K562 (cell line): ENCODE measurements around the gene MED15. TPM values are rescaled to one million over a fixed set of nuclear protein-coding genes. Genes with fewer than 3 reads are reported as not detected.

Source experiments
- ATAC-seq: fragments of 200-7000 bp; cut with Tn5 transposase; 3 replicates; pipeline ENCODE4 v1.9.1; 2020; ENCODE audit warnings: moderate library complexity
- BruUV-seq: library from RNA; stranded (reverse); fragments of 400-500 nt; replicated peaks from 2 replicates; lab custom pipeline; 2021; lab: Mats Ljungman, UMichigan
- CTCF ChIA-PET: fragments of 300-600 bp; formaldehyde crosslinking; extraction: SDS; loops from one replicate; lab custom pipeline; 2021; ENCODE audit warnings: low intra/inter-chr PET ratio; lab: Yijun Ruan, JAX
- POLR2A ChIA-PET: fragments of 300-600, 350-650 bp; sonication (Branson Sonifier 250); formaldehyde crosslinking; extraction: SDS; loops from one replicate; lab custom pipeline; 2021; ENCODE audit warnings: antibody characterized with exemption, inconsistent platforms; lab: Yijun Ruan, JAX
- DNase-seq, 4 experiments: peaks; one replicate each; pipeline versions ENCODE4 v3.0.0 to v3.0.0-alpha.2; 2011 to 2018; ENCODE audit warnings: low spot score in 3 of 4, mixed read lengths in 3 of 4; ENCODE audit errors: extremely low read depth in 1 of 4
- FAIRE-seq: peaks from 2 replicates; lab custom pipeline; 2011; peaks lifted over from hg19 to GRCh38; lab: Jason Lieb, UNC
- H2AFZ ChIP-seq: 2 replicates; pipeline ENCODE4 v1.6.0; 2011; ENCODE audit warnings: low read depth, low read length, control low read depth, inconsistent platforms
- H3K27ac ChIP-seq: fragments of 200-600 bp; 3 replicates; pipeline ENCODE4 v1.8.0; 2011; ENCODE audit warnings: low read depth, mild to moderate bottlenecking, control low read depth, inconsistent platforms, low read length, moderate library complexity, mixed read lengths; ENCODE audit errors: extremely low read depth
- H3K27me3 ChIP-seq, 2 experiments: fragments of 300-600 bp in 1 of 2; 2 replicates in 1 of 2; 3 replicates in 1 of 2; pipeline versions ENCODE4 v1.6.0 to v1.8.0; 2011; ENCODE audit warnings: inconsistent platforms in 2 of 2, low read length in 2 of 2, mild to moderate bottlenecking in 1 of 2, mixed read lengths in 1 of 2, moderate library complexity in 1 of 2; ENCODE audit not compliant: control insufficient read depth in 2 of 2, insufficient read depth in 2 of 2
- H3K36me3 ChIP-seq: fragments of 300-600 bp; 3 replicates; pipeline ENCODE4 v1.8.0; 2011; ENCODE audit warnings: mild to moderate bottlenecking, low read length, inconsistent platforms; ENCODE audit not compliant: control insufficient read depth, insufficient read depth
- H3K4me1 ChIP-seq, 2 experiments: fragments of 200-600 bp in 1 of 2; replicated peaks in 1 of 2; 2 replicates in 1 of 2; 3 replicates in 1 of 2; pipeline versions ENCODE4 v1.5.1 to v1.8.0; 2011; ENCODE audit warnings: inconsistent platforms in 2 of 2, low read length in 2 of 2, mild to moderate bottlenecking in 1 of 2, mixed read lengths in 1 of 2, moderate library complexity in 1 of 2; ENCODE audit not compliant: control insufficient read depth in 2 of 2, insufficient read depth in 2 of 2
- H3K4me2 ChIP-seq: 2 replicates; pipeline ENCODE4 v1.6.1; 2011; ENCODE audit warnings: low read length, control low read depth, inconsistent platforms, mixed read lengths; ENCODE audit not compliant: insufficient read depth
- H3K4me3 ChIP-seq: fragments of 200-600 bp; sonication (generic), shearing (Covaris generic); 2 replicates; pipeline ENCODE4 v1.5.1; 2016; ENCODE audit warnings: control low read depth, inconsistent platforms
- H3K79me2 ChIP-seq: fragments of 200-600 bp; 3 replicates; pipeline ENCODE4 v1.8.0; 2011; ENCODE audit warnings: low read length, inconsistent platforms; ENCODE audit not compliant: control insufficient read depth, insufficient read depth
- H3K9ac ChIP-seq, 2 experiments: 2 replicates each; pipeline versions ENCODE4 v1.6.0 to v1.6.1; 2011; ENCODE audit warnings: low read depth in 2 of 2, low read length in 2 of 2, control low read depth in 1 of 2, inconsistent platforms in 1 of 2, mild to moderate bottlenecking in 1 of 2, mixed read lengths in 1 of 2; ENCODE audit not compliant: insufficient read depth in 1 of 2
- H3K9me1 ChIP-seq: one replicate; pipeline ENCODE4 v1.6.0; 2011; ENCODE audit warnings: inconsistent platforms, mild to moderate bottlenecking, low read length, moderate library complexity; ENCODE audit not compliant: control insufficient read depth, insufficient read depth
- H3K9me3 ChIP-seq: replicated peaks from 2 replicates; pipeline ENCODE4 v1.5.1; 2011; ENCODE audit warnings: low read depth, low read length, inconsistent platforms; ENCODE audit not compliant: control insufficient read depth, insufficient read depth
- H4K20me1 ChIP-seq: replicated peaks from 2 replicates; pipeline ENCODE4 v1.6.1; 2011; ENCODE audit warnings: low read length, inconsistent platforms, mixed read lengths; ENCODE audit not compliant: control insufficient read depth, insufficient read depth
- CBX8 ChIP-seq: fragments of 200-600 bp; sonication (generic); IDR thresholded peaks from 2 replicates; pipeline ENCODE4 v1.6.1; 2012; ENCODE audit warnings: borderline replicate concordance, mixed run types, low read depth, mild to moderate bottlenecking, moderate library complexity, mixed read lengths, low read length, control low read depth, inconsistent platforms; ENCODE audit not compliant: poor library complexity, severe bottlenecking; ENCODE audit errors: extremely low read depth
- CREB1 ChIP-seq, 2 experiments: sonication (generic) in 1 of 2; formaldehyde crosslinking in 1 of 2; IDR thresholded peaks; 2 replicates each; pipeline versions ENCODE4 v1.6.1 to v1.8.0; 2012 to 2022; ENCODE audit warnings: inconsistent platforms in 1 of 2, mild to moderate bottlenecking in 1 of 2, missing genetic modification reagents in 1 of 2, moderate library complexity in 1 of 2
- CREB5 ChIP-seq: fragments of 250-450 bp; sonication (Bioruptor Pico); IDR thresholded peaks from 2 replicates; pipeline ENCODE4 v1.5.0; 2020; ENCODE audit warnings: mild to moderate bottlenecking
- DNMT1 ChIP-seq: fragments of 450-650 bp; IDR thresholded peaks from 2 replicates; pipeline ENCODE4 v1.6.1; 2016; ENCODE audit warnings: antibody characterized with exemption, mild to moderate bottlenecking
- HIVEP1 ChIP-seq: fragments of 250-450 bp; sonication (Bioruptor Pico); IDR thresholded peaks from 2 replicates; pipeline ENCODE4 v1.4.0; 2020; ENCODE audit warnings: mild to moderate bottlenecking
- MNT ChIP-seq, 2 experiments: fragments of 450-650 bp; conservative IDR thresholded peaks; 2 replicates each; pipeline ENCODE4 v1.6.1; 2017; ENCODE audit warnings: mild to moderate bottlenecking in 2 of 2, moderate library complexity in 2 of 2
- ZNF146 ChIP-seq: IDR thresholded peaks from one replicate; pipeline ENCODE4 v1.6.1; 2018; ENCODE audit warnings: missing compliant biosample characterization; ENCODE audit not compliant: unreplicated experiment
- ZNF316 ChIP-seq: fragments of 450-650 bp; IDR thresholded peaks from 2 replicates; pipeline ENCODE4 v1.6.1; 2016
- WGBS: fragments of 100-300 bp; shearing (Covaris generic); methylation state at CpG from one replicate; pipeline ENCODE4 v1.1.6; 2016; ENCODE audit warnings: low coverage, mixed read lengths; ENCODE audit not compliant: insufficient coverage; ENCODE audit errors: missing lambda C conversion rate; 5-methylcytosine and 5-hydroxymethylcytosine counted together
- in situ Hi-C: fragments of 300-500 bp; cut with MboI; formaldehyde crosslinking; loops from 4 replicates; pipeline ENCODE4 v1.15.0; 2018; ENCODE audit warnings: inconsistent platforms, mixed read lengths
- intact Hi-C: fragments of 100-400 bp; cut with micrococcal nuclease; formaldehyde crosslinking; loops from 2 replicates; pipeline ENCODE4 v1.14.2; 2022
- polyA plus RNA-seq, 8 experiments: library from polyadenylated mRNA; depleted of rRNA in 4 of 8; stranded (reverse) in 5 of 8; unstranded in 3 of 8; fragments of >200 nt; fragmentation: Nextera tagmentation in 2 of 8; fragmentation: Illumina TruSeq in 1 of 8; extraction: Ambion mirVana in 2 of 8; extraction: Trizol in 1 of 8; gene quantifications; 2 replicates each; pipeline versions ENCODE4 v1.2.1 to v1.2.3, GENCODE V29; 2011 to 2014; ENCODE audit warnings: inconsistent platforms in 1 of 8, missing spikeins in 1 of 8
- total RNA-seq, 7 experiments: library from RNA; depleted of rRNA in 6 of 7; stranded (reverse); fragments of >200 nt in 6 of 7; fragmentation: Illumina TruSeq in 2 of 7; extraction: Trizol in 2 of 7; gene quantifications; 2 replicates each; pipeline versions ENCODE4 v1.2.1 to v1.2.3, GENCODE V29; 2011 to 2021; ENCODE audit warnings: low replicate concordance in 1 of 7
- TF ChIP-seq, protein P1 (sequence below): sonication (generic); formaldehyde crosslinking; IDR thresholded peaks from 2 replicates; pipeline ENCODE4 v1.8.1; 2023; ENCODE audit warnings: mild to moderate bottlenecking, missing genetic modification reagents
- TF ChIP-seq, protein P2 (sequence below): sonication (generic); formaldehyde crosslinking; IDR thresholded peaks from 2 replicates; pipeline ENCODE4 v1.4.0; 2020; ENCODE audit warnings: mild to moderate bottlenecking, missing genetic modification reagents
- TF ChIP-seq, protein P3 (sequence below): fragments of 450-650 bp; conservative IDR thresholded peaks from 2 replicates; pipeline ENCODE4 v1.6.1; 2016; ENCODE audit warnings: missing genetic modification characterization, low read depth, mild to moderate bottlenecking, missing compliant biosample characterization, moderate library complexity

The MED15 gene
- total and polyA plus RNA-seq, 9 of the 15 experiments (the other 6 are each of a cell fraction or from before 2014, with no cell fraction given) = 4.0 to 271 (median 60.1) TPM

- Histone ChIP-seq H3K9ac (peak overlapping the region in 1 of 2 experiments; percentile 49; a peak in 2 of 4 replicates), H3K79me2 (peaks cover 64% of the 10 kb centered on the region), H3K36me3 (peaks cover 77% of the 10 kb centered on the region), H4K20me1 (peaks cover 59% of the 10 kb centered on the region), H3K4me1 (peaks cover 34 to 38% of the 10 kb centered on the region in 2 experiments), H3K9me1 (peaks cover 22% of the 10 kb centered on the region), H3K4me3 (no peak overlapping the region), H3K4me2 (no peak overlapping the region), H3K27me3 (no peaks in the 10 kb centered on the region), H2AFZ (no peak overlapping the region), H3K9me3 (no peaks in the 10 kb centered on the region), H3K27ac (0 out of 3 replicates have a peak overlapping the region, but pooled peaks have one; percentile 1)
- POLR2A ChIA-PET = interaction anchor here (0.6 to 68.9 kb wide), 5 partner anchors 8 to 126 kb away, joined by 3 to 1693 read pairs (median 10); partner anchors contain the start of gene MED15
- ATAC-seq = peak; percentile 8; the same call in 1 of the 3 replicates
- 64% methylated on average over 7 of the region's 7 CpGs for WGBS
- peak in 2 of 4 experiments; percentile 49 to 72 for DNase-seq
- CTCF ChIA-PET = interaction anchor here (0.6 kb wide), 1 partner anchor 1372 kb away, joined by 3 read pairs; no protein-coding TSS in a partner anchor
- intact Hi-C loops (loop anchor here (2.0 kb wide), 1 partner anchor 15 kb away; no protein-coding TSS in a partner anchor), in situ Hi-C loops (no loop called here)
- BruUV-seq = no TSS peak
- FAIRE-seq = no peak
- TF ChIP-seq MNT (conservative IDR thresholded peaks at IDR 0.05) (no peak), ZNF146 (CRISPR knock-in tag) (no peak), HIVEP1 (CRISPR knock-in tag) (no peak), CBX8 (no peak), CREB1 (IDR thresholded peaks at IDR 0.05) (0 out of 2 replicates have a peak, but pooled peaks have one; percentile 23), CREB1 (CRISPR knock-in tag; IDR thresholded peaks at IDR 0.05) (no peak), CREB5 (CRISPR knock-in tag) (no peak), ZNF316 (no peak), DNMT1 (no peak)
- TF ChIP-seq, protein P1, sequence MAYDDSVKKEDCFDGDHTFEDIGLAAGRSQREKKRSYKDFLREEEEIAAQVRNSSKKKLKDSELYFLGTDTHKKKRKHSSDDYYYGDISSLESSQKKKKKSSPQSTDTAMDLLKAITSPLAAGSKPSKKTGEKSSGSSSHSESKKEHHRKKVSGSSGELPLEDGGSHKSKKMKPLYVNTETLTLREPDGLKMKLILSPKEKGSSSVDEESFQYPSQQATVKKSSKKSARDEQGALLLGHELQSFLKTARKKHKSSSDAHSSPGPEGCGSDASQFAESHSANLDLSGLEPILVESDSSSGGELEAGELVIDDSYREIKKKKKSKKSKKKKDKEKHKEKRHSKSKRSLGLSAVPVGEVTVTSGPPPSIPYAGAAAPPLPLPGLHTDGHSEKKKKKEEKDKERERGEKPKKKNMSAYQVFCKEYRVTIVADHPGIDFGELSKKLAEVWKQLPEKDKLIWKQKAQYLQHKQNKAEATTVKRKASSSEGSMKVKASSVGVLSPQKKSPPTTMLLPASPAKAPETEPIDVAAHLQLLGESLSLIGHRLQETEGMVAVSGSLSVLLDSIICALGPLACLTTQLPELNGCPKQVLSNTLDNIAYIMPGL = no peak
- TF ChIP-seq, protein P2, sequence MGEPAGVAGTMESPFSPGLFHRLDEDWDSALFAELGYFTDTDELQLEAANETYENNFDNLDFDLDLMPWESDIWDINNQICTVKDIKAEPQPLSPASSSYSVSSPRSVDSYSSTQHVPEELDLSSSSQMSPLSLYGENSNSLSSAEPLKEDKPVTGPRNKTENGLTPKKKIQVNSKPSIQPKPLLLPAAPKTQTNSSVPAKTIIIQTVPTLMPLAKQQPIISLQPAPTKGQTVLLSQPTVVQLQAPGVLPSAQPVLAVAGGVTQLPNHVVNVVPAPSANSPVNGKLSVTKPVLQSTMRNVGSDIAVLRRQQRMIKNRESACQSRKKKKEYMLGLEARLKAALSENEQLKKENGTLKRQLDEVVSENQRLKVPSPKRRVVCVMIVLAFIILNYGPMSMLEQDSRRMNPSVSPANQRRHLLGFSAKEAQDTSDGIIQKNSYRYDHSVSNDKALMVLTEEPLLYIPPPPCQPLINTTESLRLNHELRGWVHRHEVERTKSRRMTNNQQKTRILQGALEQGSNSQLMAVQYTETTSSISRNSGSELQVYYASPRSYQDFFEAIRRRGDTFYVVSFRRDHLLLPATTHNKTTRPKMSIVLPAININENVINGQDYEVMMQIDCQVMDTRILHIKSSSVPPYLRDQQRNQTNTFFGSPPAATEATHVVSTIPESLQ = no peak
- TF ChIP-seq, protein P3, sequence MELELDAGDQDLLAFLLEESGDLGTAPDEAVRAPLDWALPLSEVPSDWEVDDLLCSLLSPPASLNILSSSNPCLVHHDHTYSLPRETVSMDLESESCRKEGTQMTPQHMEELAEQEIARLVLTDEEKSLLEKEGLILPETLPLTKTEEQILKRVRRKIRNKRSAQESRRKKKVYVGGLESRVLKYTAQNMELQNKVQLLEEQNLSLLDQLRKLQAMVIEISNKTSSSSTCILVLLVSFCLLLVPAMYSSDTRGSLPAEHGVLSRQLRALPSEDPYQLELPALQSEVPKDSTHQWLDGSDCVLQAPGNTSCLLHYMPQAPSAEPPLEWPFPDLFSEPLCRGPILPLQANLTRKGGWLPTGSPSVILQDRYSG (tag) = no peak
These were observed 41.9 kb downstream of the MED15 start for GRCh38 chr22:20549232-20549841.
